Measurements from ENCODE around the gene KDELR1. TPM values are rescaled to one million over a fixed set of nuclear protein-coding genes. Genes with fewer than 3 reads are reported as not detected.

The KDELR1 gene
- total RNA-seq, 2 experiments from 2014 or later: 82.9 to 88.1 TPM

DNA sequence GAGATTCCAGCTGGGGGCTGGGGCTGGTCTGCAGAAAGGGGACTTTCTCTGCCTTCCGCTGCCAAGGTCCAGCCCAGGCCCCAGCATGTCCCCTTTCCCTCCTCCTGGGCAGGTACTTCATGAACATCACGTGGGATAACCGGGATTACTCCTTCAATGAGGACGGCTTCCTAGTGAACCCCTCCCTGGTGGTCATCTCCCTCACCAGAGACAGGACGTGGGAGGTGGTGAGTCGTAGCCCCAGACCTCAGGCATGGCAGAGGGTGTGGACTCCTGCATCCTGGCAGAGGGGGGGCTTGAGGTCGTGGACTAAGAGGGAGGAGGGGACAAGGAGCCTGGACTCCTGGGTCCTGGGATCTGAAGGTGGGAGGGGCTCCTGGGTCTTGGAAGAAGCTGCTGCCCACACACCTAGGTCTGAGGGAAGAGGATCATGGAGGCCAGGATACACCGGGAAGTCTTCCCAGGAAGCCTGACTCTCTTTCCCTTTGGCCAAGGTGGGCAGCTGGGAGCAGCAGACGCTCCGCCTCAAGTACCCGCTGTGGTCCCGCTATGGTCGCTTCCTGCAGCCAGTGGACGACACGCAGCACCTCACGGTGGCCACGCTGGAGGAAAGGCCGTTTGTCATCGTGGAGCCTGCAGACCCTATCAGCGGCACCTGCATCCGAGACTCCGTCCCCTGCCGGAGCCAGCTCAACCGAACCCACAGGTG, 22.7 kb upstream of the KDELR1 start:
- POLR2A ChIA-PET: interaction anchor here (0.7 to 1.0 kb wide), 2 partner anchors 32 to 50 kb away, joined by 4 read pairs; partner anchors contain the start of genes GRWD1, SYNGR4 and TMEM143
- Mint-ChIP-seq H3K27ac (no peak overlapping the region), H3K4me1 (ENCODE audit: low read depth) (peaks cover 25% of the 10 kb centered on the region), H3K36me3 (no peaks in the 10 kb centered on the region), H3K9me3 (no peaks in the 10 kb centered on the region), H3K4me3 (no peak overlapping the region), H3K27me3 (peaks cover 9% of the 10 kb centered on the region)
- CTCF ChIA-PET: interaction anchor here (0.8 to 2.3 kb wide), 3 partner anchors 13 to 170 kb away, joined by 3 to 15 read pairs (median 3); partner anchors contain the start of gene KDELR1
- no peak for DNase-seq
- intact Hi-C loops (cut with micrococcal nuclease): loop anchor here (2.0 kb wide), 1 partner anchor 15 kb away; no protein-coding TSS in a partner anchor

DNA sequence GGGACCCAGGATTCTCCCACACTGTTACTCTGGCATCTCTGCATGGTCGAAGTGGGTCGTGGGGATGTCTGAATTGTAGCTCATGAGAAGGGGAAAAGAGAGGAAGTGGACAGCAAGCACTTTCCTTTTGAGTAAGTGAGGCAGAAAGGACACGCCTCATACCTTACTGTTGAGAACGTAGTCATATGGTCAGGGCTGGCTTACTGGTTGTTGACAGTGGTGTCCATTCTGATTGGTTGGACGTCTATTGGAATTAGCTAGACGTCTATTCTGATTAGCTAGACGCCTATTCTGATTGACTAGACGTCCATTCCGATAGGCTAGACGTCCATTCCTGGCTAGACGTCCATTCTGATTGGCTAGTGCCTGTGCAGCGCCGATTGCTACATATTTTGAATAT, 14.5 kb upstream of the KDELR1 start:
- no peak overlapping the region for H3K4me3 Mint-ChIP-seq
- POLR2A ChIA-PET: no interaction called here
- no peak overlapping the region for H3K27ac Mint-ChIP-seq

GRCh38 chr19:48405010-48405659, 13.8 kb upstream of the KDELR1 start:
- ChIA-PET POLR2A (no interaction called here), CTCF (no interaction called here)
- DNase-seq: no peak
- H3K9me3 Mint-ChIP-seq: peaks cover 2% of the 10 kb centered on the region
- no peaks in the 10 kb centered on the region for H3K36me3 Mint-ChIP-seq
- intact Hi-C loops (cut with micrococcal nuclease): no loop called here
- H3K4me1 Mint-ChIP-seq (ENCODE audit: low read depth): peaks cover 2% of the 10 kb centered on the region
- H3K27me3 Mint-ChIP-seq: peaks cover 5% of the 10 kb centered on the region
- H3K4me3 Mint-ChIP-seq: no peak overlapping the region
- no peak overlapping the region for H3K27ac Mint-ChIP-seq

More for the DNA sequence above, 14.5 kb upstream of the KDELR1 start:
- CTCF ChIA-PET: no interaction called here
- H3K4me1 Mint-ChIP-seq (ENCODE audit: low read depth): no peaks in the 10 kb centered on the region
- H3K9me3 Mint-ChIP-seq: peaks cover 2% of the 10 kb centered on the region
- H3K27me3 Mint-ChIP-seq: peaks cover 5% of the 10 kb centered on the region
- intact Hi-C loops (cut with micrococcal nuclease): no loop called here
- no peaks in the 10 kb centered on the region for H3K36me3 Mint-ChIP-seq
- DNase-seq: no peak

DNA sequence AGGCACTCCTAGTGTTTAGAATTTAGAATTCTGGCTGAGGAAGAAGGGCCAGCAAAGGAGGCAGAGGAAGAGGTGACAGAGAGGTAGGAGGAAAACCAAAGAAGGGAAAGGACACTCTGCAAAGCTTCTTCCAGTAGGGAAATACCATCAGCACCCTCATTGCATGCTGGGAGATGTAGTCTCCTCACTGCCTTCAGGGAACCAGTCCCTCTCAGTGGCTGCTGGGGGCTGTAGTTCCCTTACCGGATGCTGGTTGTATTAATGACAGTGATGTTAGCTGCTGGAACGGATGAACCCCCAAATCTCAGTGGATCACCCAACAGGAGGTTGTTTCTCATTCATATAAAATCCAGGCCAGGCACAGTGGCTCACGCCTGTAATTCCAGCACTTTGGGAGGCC, 12.3 kb upstream of the KDELR1 start:
- Mint-ChIP-seq H3K9me3 (peaks cover 4% of the 10 kb centered on the region), H3K27ac (no peak overlapping the region), H3K4me3 (no peak overlapping the region), H3K27me3 (peaks cover 3% of the 10 kb centered on the region), H3K4me1 (ENCODE audit: low read depth) (peaks cover 9% of the 10 kb centered on the region), H3K36me3 (no peaks in the 10 kb centered on the region)
- ChIA-PET POLR2A (no interaction called here), CTCF (interaction anchor here (4.0 kb wide), 1 partner anchor 12 kb away, joined by 24 read pairs; the partner anchor contains the start of gene KDELR1)
- intact Hi-C loops (cut with micrococcal nuclease): no loop called here
- peak; percentile 65 for DNase-seq

- DNase-seq: no peak
- CTCF ChIA-PET: interaction anchor here (0.8 to 4.0 kb wide), 2 partner anchors 10 to 13 kb away, joined by 3 to 24 read pairs; partner anchors contain the start of gene KDELR1
- intact Hi-C loops (cut with micrococcal nuclease): no loop called here
- Mint-ChIP-seq H3K27ac (no peak overlapping the region), H3K9me3 (peaks cover 4% of the 10 kb centered on the region), H3K27me3 (peaks cover 14% of the 10 kb centered on the region), H3K4me1 (ENCODE audit: low read depth) (peaks cover 19% of the 10 kb centered on the region), H3K4me3 (no peak overlapping the region), H3K36me3 (no peaks in the 10 kb centered on the region)
- POLR2A ChIA-PET: no interaction called here
These were observed 9.9 kb upstream of the KDELR1 start for GRCh38 chr19:48401287-48401686.

DNA sequence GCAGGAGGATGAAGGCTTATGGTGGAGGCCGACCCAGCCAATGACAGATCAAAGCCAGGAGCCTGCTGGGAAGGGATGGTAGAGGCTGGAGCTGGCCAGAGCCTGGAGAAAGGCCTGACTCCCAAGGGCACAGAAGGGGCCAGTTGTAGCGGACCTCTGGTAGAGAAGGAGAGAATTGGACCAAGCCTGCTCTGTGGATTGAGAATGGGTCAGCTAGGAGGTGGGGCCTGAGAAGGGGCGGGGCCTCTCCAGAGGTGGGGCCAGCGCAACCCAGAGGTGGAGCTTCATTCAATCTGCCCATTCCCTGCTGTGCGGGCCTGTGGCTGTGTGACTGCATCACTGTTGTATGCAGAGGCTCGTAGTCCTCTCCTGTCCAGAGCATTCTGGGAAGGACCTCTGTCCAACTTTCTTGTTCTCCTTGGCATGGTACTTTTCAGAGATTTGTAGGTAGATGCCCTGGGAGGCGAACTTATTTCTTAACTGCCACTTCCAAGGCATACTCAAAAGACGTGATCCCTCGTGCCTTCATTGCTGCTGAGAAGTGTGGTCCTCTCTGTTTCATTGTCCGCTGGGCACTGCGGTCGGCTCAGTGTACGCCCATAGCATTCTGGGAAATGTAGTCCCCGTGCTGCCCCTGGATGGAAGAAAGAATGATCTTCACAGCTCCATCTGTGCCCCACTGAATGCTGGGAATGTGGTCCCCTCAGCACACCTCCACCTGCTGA, 8.8 kb upstream of the KDELR1 start:
- peaks cover 23% of the 10 kb centered on the region for H3K4me1 Mint-ChIP-seq (ENCODE audit: low read depth)
- ChIA-PET CTCF (interaction anchor here (0.8 to 1.6 kb wide), 2 partner anchors 9 to 14 kb away, joined by 3 to 6 read pairs; partner anchors contain the start of gene KDELR1), POLR2A (no interaction called here)
- peaks cover 2% of the 10 kb centered on the region for H3K9me3 Mint-ChIP-seq
- peak; percentile 51 for DNase-seq
- no peak overlapping the region for H3K4me3 Mint-ChIP-seq
- intact Hi-C loops (cut with micrococcal nuclease): no loop called here
- no peaks in the 10 kb centered on the region for H3K36me3 Mint-ChIP-seq
- H3K27ac Mint-ChIP-seq: no peak overlapping the region
- H3K27me3 Mint-ChIP-seq: peaks cover 21% of the 10 kb centered on the region

GRCh38 chr19:48398375-48399235, 7.3 kb upstream of the KDELR1 start:
- peaks cover 31% of the 10 kb centered on the region for H3K27me3 Mint-ChIP-seq
- H3K36me3 Mint-ChIP-seq: no peaks in the 10 kb centered on the region
- H3K4me3 Mint-ChIP-seq: peak overlapping the region; percentile 76
- DNase-seq: peak; percentile 92
- intact Hi-C loops (cut with micrococcal nuclease): loop anchor here (1.0 to 5.0 kb wide), 4 partner anchors 16 to 221 kb away; partner anchors contain the start of genes GRWD1, RPL18 and SPHK2
- H3K4me1 Mint-ChIP-seq (ENCODE audit: low read depth): peaks cover 32% of the 10 kb centered on the region
- POLR2A ChIA-PET: no interaction called here
- CTCF ChIA-PET: interaction anchor here (1.6 kb wide), 1 partner anchor 7 kb away, joined by 6 read pairs; the partner anchor contains the start of gene KDELR1
- peak overlapping the region; percentile 29 for H3K27ac Mint-ChIP-seq
- H3K9me3 Mint-ChIP-seq: peaks cover 2% of the 10 kb centered on the region

- H3K4me1 Mint-ChIP-seq (ENCODE audit: low read depth): peaks cover 32% of the 10 kb centered on the region
- POLR2A ChIA-PET: no interaction called here
These were observed 6.7 kb upstream of the KDELR1 start for GRCh38 chr19:48398102-48398374.

DNA sequence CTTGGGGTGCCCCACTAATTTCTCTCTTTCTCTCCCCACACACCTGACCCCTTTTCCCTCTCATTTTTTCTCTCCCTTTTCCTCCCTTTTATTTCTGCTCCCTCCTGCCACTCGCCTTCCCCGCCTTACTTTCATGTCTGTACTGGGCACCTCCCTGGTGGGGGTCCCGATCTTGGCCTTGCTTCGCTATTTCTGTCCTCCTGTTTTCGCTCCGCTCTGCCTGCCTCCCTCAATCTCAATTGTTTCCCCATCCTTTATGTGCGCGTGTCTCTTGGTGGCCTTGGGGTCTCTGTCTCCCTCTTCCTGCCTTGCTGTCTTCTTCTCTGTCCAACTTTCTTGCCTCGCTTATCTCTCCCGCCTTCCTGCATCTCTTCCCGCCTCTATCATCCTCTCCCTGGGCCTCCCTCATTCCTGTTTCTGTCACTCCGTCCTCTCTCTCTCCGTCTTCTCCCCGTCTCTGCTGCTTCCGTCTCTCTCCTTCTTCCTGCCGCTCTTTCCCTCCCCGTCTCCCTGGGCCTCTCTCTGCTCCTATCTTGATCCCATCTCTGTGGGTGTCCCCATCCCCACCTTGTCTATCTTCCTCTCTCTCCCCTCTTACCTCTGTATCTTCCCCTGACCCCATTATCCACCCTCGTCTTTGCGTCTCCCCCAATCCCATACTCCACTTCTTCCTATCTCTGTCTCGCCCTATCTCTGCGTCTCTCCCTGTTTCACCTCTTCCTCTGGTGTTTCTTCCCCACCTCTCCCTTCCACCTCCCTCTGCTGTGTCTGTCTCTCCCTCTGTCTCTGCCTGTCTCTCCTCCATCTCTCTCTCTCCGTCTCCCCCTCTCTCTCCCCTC, 6.1 kb upstream of the KDELR1 start:
- ChIA-PET POLR2A (no interaction called here), CTCF (no interaction called here)
- no peak for DNase-seq
- Mint-ChIP-seq H3K9me3 (peaks cover 2% of the 10 kb centered on the region), H3K4me3 (peak overlapping the region; percentile 76), H3K27ac (no peak overlapping the region), H3K27me3 (peaks cover 34% of the 10 kb centered on the region), H3K4me1 (ENCODE audit: low read depth) (peaks cover 32% of the 10 kb centered on the region), H3K36me3 (no peaks in the 10 kb centered on the region)
- intact Hi-C loops (cut with micrococcal nuclease): loop anchor here (1.0 to 5.0 kb wide), 4 partner anchors 17 to 222 kb away; partner anchors contain the start of genes GRWD1, RPL18 and SPHK2

More at GRCh38 chr19:48398102-48398374, 6.7 kb upstream of the KDELR1 start:
- CTCF ChIA-PET: no interaction called here
- Mint-ChIP-seq H3K27me3 (peaks cover 31% of the 10 kb centered on the region), H3K9me3 (peaks cover 2% of the 10 kb centered on the region), H3K36me3 (no peaks in the 10 kb centered on the region), H3K4me3 (peak overlapping the region; percentile 76), H3K27ac (no peak overlapping the region)
- DNase-seq: no peak
- intact Hi-C loops (cut with micrococcal nuclease): loop anchor here (1.0 to 5.0 kb wide), 4 partner anchors 17 to 221 kb away; partner anchors contain the start of genes GRWD1, RPL18 and SPHK2

DNA sequence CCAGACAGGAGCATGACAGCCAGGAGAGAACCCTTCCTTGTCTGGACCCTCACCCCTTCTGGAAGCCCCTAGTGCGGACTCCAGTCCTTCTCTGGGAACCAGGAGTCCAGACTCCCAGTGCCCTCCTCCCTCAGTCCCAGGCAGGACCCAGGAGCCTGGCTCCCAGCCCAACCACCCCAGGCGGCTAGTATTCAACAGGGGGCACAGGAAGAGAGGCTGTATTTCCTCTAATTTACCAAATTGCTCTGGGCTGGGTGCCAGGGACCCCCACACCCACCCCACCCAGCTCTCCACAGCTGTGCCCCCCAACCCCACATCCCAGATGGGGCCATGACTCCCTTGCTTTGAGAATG, 5.4 kb upstream of the KDELR1 start:
- Mint-ChIP-seq H3K27me3 (peaks cover 34% of the 10 kb centered on the region), H3K9me3 (peaks cover 2% of the 10 kb centered on the region), H3K4me3 (no peak overlapping the region), H3K4me1 (ENCODE audit: low read depth) (peaks cover 34% of the 10 kb centered on the region), H3K36me3 (no peaks in the 10 kb centered on the region), H3K27ac (no peak overlapping the region)
- intact Hi-C loops (cut with micrococcal nuclease): loop anchor here (5.0 kb wide), 1 partner anchor 64 kb away; no protein-coding TSS in a partner anchor
- ChIA-PET POLR2A (no interaction called here), CTCF (no interaction called here)
- DNase-seq: no peak
